Memory B cell (primary cell): ENCODE measurements around the gene RALGPS2.

ENCODE experiments used
- ATAC-seq: fragments of 150-1000 bp; cut with Tn5 transposase; 2 replicates; pipeline ENCODE4 v1.10.0; 2021; ENCODE audit warnings: low read depth, mild to moderate bottlenecking, moderate library complexity
- DNase-seq, 2 donors: peaks; one replicate each; pipeline ENCODE4 v3.0.0; 2022; ENCODE audit warnings: low spot score in 2 of 2
- H3K27ac Mint-ChIP-seq: one replicate; pipeline ENCODE4 v1.8.0; 2022; ENCODE audit warnings: mild to moderate bottlenecking, moderate library complexity, mixed read lengths
- H3K27me3 Mint-ChIP-seq: one replicate; pipeline ENCODE4 v1.8.0; 2022; ENCODE audit warnings: mixed read lengths
- H3K36me3 Mint-ChIP-seq: one replicate; pipeline ENCODE4 v1.8.0; 2022; ENCODE audit warnings: mild to moderate bottlenecking, mixed read lengths
- H3K4me1 Mint-ChIP-seq: one replicate; pipeline ENCODE4 v1.8.0; 2022; ENCODE audit warnings: mixed read lengths
- H3K4me3 Mint-ChIP-seq: one replicate; pipeline ENCODE4 v1.8.0; 2022; ENCODE audit warnings: mild to moderate bottlenecking, moderate library complexity, mixed read lengths
- H3K9me3 Mint-ChIP-seq: one replicate; pipeline ENCODE4 v1.8.0; 2022; ENCODE audit warnings: mixed read lengths

The RALGPS2 gene, protein sequence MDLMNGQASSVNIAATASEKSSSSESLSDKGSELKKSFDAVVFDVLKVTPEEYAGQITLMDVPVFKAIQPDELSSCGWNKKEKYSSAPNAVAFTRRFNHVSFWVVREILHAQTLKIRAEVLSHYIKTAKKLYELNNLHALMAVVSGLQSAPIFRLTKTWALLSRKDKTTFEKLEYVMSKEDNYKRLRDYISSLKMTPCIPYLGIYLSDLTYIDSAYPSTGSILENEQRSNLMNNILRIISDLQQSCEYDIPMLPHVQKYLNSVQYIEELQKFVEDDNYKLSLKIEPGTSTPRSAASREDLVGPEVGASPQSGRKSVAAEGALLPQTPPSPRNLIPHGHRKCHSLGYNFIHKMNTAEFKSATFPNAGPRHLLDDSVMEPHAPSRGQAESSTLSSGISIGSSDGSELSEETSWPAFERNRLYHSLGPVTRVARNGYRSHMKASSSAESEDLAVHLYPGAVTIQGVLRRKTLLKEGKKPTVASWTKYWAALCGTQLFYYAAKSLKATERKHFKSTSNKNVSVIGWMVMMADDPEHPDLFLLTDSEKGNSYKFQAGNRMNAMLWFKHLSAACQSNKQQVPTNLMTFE

DNA sequence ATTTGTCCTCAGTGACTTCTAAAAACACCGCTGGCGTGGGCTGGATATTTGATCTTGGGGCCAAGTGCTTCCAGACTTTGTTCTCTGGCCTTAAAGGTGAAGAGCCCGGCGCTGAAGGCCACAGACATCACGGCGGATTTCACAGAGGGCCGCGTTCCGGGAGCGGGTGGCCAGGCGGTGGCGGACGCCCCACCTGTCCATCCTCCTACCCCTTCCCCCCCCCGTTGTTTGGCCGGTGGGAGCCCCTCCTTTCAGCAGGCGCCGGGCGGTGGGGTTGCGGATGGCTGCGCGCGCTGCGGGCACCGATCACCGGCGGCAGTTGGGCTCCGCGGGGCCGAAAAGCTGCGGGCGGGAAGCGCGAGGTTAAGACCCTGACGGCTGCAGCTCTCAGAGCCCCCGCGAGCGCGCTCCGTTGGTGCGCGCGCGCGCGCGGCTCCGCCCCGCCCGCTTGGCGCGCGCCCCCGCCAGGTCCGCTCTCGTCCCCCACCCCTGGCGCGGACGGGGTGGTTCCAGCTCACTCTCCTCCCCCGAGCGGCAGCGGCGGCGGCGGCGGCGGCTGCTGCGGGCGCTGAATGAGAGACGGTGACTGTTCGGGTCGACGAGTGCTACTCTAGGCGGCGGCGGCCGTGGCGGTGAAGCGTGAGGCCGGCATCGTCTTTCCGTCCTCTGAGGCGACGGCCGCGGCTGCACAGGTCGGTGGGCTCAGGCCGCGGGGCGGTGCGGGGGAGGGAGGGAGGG lies at the start of gene RALGPS2:
TSS of gene RALGPS2 (plus strand) at position 517 of the 738 bp plus-strand sequence. CDS start 51,521 bp downstream, outside the sequence.
- H3K27me3 Mint-ChIP-seq, result no peaks in the 10 kb centered on the region
- H3K36me3 Mint-ChIP-seq, result peaks cover 20% of the 10 kb centered on the region
- ATAC-seq, result peak; percentile 68
- peak within 1 kb of the TSS; percentile 96 for H3K27ac Mint-ChIP-seq
- peak; percentile 62 to 66 for DNase-seq
- peaks cover 17% of the 10 kb centered on the region for H3K4me1 Mint-ChIP-seq
- peak within 1 kb of the TSS; percentile 96 for H3K4me3 Mint-ChIP-seq
- H3K9me3 Mint-ChIP-seq, result no peaks in the 10 kb centered on the region

DNA sequence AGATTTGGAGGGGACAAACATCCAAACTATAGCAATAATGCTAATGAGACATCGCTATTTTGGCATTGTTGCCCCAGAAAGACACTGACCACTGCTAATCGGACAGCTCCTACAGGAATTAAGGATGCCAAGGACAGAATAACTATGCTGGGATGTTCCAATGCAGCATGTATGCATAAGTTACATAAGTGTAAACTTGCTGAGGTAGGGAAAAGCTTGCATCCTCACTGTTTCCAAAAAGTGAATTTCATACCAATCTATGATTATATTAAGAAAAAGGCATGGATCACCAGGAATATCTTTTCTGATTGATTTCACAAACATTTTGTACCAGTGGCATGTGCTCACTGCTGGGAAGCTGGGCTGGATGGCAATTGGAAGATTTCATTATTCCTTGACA lies 45.8 kb upstream of the RALGPS2 start:
- DNase-seq (no peak), ATAC-seq (no peak)
- Mint-ChIP-seq H3K36me3 (peaks cover 4% of the 10 kb centered on the region), H3K27ac (no peak overlapping the region), H3K9me3 (peaks cover 2% of the 10 kb centered on the region), H3K27me3 (no peaks in the 10 kb centered on the region), H3K4me1 (peaks cover 24% of the 10 kb centered on the region), H3K4me3 (no peak overlapping the region)

DNA sequence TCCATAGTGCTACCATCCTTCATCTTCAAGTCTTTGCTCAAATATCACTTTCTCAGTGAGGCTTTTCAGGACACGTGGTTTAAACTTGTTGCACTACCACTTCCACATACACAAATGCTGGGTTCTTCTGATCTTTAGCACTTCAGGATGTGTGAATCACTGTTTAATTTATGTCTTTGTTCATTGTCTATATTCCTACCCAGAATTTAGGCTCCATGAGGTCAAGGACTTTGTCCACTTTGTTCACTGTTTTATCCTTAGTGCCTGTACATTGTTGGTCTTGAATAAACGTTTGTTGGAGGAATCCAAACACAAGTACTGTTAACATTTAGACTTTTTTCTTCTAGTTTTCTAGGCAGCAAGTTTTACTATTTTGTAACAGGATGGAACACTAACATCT lies 42.6 kb upstream of the RALGPS2 start:
- Mint-ChIP-seq H3K36me3 (peaks cover 4% of the 10 kb centered on the region), H3K4me3 (no peak overlapping the region), H3K27me3 (no peaks in the 10 kb centered on the region), H3K9me3 (peaks cover 4% of the 10 kb centered on the region), H3K4me1 (peaks cover 33% of the 10 kb centered on the region), H3K27ac (no peak overlapping the region)
- no peak for DNase-seq
- peak; percentile 26 for ATAC-seq

DNA sequence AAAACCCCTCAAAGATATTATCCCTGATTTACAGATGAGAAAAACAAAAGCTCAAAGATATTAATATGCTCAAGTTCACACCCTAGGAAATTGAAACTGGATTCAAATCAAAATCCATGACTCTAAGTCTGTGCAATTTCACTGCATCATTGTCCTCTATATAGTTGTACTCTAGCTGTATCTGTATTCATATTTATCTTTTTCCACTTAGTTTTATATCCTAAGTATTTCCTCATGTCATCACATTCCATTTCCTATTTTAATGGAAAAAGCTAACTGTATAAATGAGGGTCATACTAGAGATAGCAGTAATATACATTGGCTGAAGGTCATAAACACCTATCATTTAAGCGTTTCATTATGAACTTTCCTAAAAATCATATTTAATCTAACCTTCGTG lies 42.2 kb upstream of the RALGPS2 start:
- no peak for ATAC-seq
- peaks cover 34% of the 10 kb centered on the region for H3K4me1 Mint-ChIP-seq
- H3K27ac Mint-ChIP-seq, result no peak overlapping the region
- no peak for DNase-seq
- no peak overlapping the region for H3K4me3 Mint-ChIP-seq
- peaks cover 4% of the 10 kb centered on the region for H3K9me3 Mint-ChIP-seq
- peaks cover 5% of the 10 kb centered on the region for H3K36me3 Mint-ChIP-seq
- H3K27me3 Mint-ChIP-seq, result no peaks in the 10 kb centered on the region

DNA sequence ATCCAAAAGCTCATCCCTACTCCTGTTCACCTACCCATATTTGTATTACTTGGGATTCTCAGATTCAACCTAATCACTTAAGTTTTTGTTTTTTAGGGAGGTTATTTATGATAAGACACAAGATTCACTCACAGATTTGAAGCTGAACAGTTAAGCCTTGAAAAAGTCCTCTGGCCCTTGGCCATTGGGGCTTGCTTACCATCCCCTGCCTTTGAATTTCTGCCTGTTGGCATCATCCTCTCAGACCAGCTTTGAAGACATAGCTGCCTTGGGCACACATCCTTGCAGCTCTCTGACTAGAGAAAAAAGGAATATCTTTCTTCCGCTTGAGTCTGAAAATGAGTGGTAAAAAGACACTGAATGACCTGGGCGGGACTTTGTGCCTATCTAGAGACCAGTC lies 41.8 kb upstream of the RALGPS2 start:
- no peak overlapping the region for H3K27ac Mint-ChIP-seq
- H3K36me3 Mint-ChIP-seq, result peaks cover 5% of the 10 kb centered on the region
- no peak overlapping the region for H3K4me3 Mint-ChIP-seq
- H3K4me1 Mint-ChIP-seq, result peaks cover 34% of the 10 kb centered on the region
- H3K27me3 Mint-ChIP-seq, result no peaks in the 10 kb centered on the region
- no peak for ATAC-seq
- H3K9me3 Mint-ChIP-seq, result peaks cover 4% of the 10 kb centered on the region
- DNase-seq, result no peak

DNA sequence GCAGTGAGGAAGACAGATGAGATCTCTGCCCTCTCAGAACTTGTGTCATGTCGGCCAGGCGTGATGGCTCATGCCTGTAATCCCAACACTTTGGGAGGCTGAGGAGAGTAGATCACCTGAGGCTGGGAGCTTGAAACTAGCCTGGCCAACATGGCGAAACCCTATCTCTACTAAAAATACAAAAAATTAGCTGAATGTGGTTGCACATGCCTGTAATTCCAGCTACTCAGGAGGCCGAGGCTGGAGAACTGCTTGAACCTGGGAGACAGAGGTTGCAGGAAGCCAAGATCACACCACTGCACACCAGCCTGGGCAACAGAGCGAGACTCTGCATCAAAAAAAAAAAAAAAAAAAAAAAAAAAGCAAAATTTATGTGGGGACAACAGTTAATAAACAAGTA lies 40.9 kb upstream of the RALGPS2 start:
- Mint-ChIP-seq H3K4me1 (peaks cover 36% of the 10 kb centered on the region), H3K36me3 (peaks cover 5% of the 10 kb centered on the region), H3K27ac (peak overlapping the region; percentile 68), H3K9me3 (peaks cover 4% of the 10 kb centered on the region), H3K4me3 (peak overlapping the region; percentile 7), H3K27me3 (no peaks in the 10 kb centered on the region)
- no peak for DNase-seq
- no peak for ATAC-seq

DNA sequence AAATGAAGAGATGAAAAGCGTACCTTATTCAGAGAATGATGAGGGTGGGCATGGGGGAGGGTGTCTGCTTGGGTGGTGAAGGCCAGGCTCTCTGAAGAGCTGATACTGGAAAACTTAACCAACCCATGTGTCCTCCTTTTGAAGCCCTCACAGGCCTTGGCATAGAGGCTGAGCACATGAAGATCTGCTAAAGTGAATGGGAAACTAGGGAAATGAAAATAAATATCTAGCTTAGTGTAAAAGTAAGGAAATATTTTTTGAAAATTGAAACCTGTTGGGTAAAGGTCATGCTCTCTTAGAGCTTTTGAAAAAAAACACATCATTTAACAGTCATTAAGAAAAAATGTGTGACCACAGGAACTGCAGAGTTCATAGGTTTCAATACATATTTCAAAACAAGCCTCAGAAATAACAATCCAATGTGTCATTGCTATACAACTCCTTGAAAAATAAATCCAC lies 40.5 kb upstream of the RALGPS2 start:
- no peak for DNase-seq
- H3K4me3 Mint-ChIP-seq, result no peak overlapping the region

DNA sequence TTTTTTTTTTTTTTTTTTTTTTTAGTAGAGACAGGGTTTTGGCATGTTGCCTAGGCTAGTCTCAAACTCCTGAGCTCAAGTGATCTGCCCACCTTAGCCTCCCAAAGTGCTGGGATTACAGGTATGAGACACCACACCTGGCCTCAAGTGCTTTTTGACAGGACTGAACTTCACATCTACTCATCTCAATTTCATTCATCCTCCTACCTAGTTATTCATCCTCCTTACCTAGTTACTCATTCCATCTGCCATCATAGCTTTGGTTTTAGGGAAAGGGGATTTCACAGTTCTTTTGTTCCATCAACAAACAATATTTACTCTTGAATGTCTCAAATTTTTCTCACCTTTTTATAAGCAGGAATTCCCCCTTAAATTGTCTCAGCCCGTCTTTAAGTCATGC lies 38.6 kb upstream of the RALGPS2 start:
- ATAC-seq (no peak), DNase-seq (no peak)
- H3K4me3 Mint-ChIP-seq, result no peak overlapping the region
- no peak overlapping the region for H3K27ac Mint-ChIP-seq
- H3K36me3 Mint-ChIP-seq, result peaks cover 5% of the 10 kb centered on the region
- H3K9me3 Mint-ChIP-seq, result peaks cover 2% of the 10 kb centered on the region
- H3K4me1 Mint-ChIP-seq, result peaks cover 34% of the 10 kb centered on the region
- no peaks in the 10 kb centered on the region for H3K27me3 Mint-ChIP-seq

More for the DNA sequence above, 40.5 kb upstream of the RALGPS2 start:
- no peak for ATAC-seq
- H3K27me3 Mint-ChIP-seq, result no peaks in the 10 kb centered on the region
- peaks cover 5% of the 10 kb centered on the region for H3K36me3 Mint-ChIP-seq
- H3K9me3 Mint-ChIP-seq, result peaks cover 4% of the 10 kb centered on the region
- peak overlapping the region; percentile 68 for H3K27ac Mint-ChIP-seq
- H3K4me1 Mint-ChIP-seq, result peaks cover 36% of the 10 kb centered on the region

DNA sequence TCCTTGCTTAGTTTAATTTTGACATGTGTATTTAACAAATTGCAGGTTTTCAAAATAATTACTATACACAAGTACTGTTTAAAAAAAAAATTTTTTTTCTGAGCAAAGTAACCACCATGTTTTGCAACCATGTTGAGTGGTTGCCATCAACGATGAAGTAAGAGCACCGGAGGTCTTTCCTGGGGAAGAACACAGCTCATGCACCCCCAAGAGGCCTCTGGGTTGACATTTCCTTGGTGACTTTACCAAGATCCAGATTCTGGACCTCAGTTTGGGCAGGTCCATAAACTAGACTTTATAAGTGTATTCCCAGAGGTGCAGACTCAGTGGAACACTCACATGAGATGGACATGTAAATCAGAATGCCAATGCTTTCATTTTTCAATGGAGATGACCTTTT lies 36.8 kb upstream of the RALGPS2 start:
- H3K36me3 Mint-ChIP-seq, result peaks cover 5% of the 10 kb centered on the region
- H3K27me3 Mint-ChIP-seq, result no peaks in the 10 kb centered on the region
- H3K27ac Mint-ChIP-seq, result no peak overlapping the region
- DNase-seq, result no peak
- peaks cover 2% of the 10 kb centered on the region for H3K9me3 Mint-ChIP-seq
- H3K4me3 Mint-ChIP-seq, result no peak overlapping the region
- ATAC-seq, result no peak
- H3K4me1 Mint-ChIP-seq, result peaks cover 30% of the 10 kb centered on the region

DNA sequence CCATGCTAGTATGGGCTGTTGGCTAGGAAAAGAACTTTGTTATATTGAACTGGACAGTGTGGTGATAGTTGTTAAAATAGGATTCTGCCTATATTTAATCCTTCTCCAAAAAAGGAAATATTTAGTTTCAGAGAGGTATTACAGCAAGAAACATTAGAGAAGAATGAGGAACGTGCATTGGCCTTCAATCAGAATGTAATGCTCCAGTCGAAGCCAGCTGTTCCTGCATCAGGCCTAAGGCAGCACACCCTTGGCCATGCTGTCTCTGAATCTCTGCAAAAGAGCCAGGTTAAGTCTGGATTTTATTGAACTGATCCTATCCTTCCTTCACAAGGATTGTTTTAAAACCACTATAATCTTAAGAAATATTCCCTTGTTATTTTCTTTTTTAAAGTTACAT lies 35.3 kb upstream of the RALGPS2 start:
- H3K27ac Mint-ChIP-seq, result no peak overlapping the region
- peaks cover 5% of the 10 kb centered on the region for H3K36me3 Mint-ChIP-seq

DNA sequence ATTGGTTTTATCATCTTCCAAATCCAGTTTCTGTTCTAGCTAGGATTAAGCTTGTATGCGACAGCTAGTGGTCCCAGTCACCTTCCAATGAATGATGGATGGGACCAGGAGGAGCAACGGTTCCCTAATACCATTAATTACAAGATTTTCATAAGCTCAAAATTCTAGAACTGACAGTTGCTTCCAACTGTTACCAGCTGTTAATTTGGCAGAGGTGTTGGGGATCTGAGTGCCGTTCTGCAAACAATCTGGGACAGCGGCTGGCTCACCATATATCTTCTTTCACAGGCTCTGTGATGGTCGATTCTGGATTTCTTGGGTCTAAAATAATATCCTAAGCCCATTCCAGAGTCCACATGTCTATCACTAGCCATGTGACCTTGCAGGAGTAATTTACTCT lies 34.5 kb upstream of the RALGPS2 start:
- H3K9me3 Mint-ChIP-seq, result peaks cover 2% of the 10 kb centered on the region
- H3K27me3 Mint-ChIP-seq, result no peaks in the 10 kb centered on the region
- ATAC-seq, result no peak
- H3K4me1 Mint-ChIP-seq, result peaks cover 19% of the 10 kb centered on the region
- no peak overlapping the region for H3K27ac Mint-ChIP-seq
- no peak overlapping the region for H3K4me3 Mint-ChIP-seq
- no peak for DNase-seq
- peaks cover 5% of the 10 kb centered on the region for H3K36me3 Mint-ChIP-seq

More for the DNA sequence above, 35.3 kb upstream of the RALGPS2 start:
- H3K4me1 Mint-ChIP-seq, result peaks cover 19% of the 10 kb centered on the region
- ATAC-seq, result no peak
- no peak for DNase-seq
- peaks cover 2% of the 10 kb centered on the region for H3K9me3 Mint-ChIP-seq
- no peak overlapping the region for H3K4me3 Mint-ChIP-seq
- H3K27me3 Mint-ChIP-seq, result no peaks in the 10 kb centered on the region

DNA sequence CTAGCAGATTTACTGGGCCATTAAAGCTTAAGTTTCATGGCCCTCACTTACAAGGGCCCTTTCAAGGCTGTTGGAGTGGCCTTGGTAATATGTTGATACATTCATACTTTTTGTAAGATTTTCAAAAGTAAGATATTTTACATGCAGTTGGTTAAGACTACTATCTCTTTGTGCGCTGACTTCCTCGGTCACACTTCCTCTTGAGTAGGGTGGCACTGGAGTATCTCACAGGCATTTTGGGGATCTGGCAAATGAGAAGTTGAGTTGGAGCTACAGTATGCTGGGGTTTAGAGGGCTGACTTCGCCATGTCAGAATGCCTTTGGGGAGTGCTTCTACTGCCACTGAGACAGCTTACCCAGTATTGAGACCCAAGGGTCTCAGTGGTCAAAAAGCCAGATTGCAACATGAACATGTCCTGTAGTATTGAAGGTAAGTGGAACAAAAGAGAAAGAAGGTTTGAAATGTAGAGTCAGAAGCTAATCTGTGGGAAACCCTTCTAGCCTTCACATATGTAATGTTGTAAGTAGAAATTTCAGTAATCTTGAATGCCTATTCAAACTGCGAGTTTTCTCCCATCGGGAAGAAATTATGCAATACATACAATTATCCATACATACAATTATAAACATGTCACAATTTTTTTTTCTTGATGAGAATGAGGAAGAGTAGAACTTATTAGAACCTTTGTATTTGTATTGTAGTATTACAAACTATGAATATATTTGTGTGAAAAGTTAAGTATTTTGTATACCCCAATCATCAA lies 32.3 kb upstream of the RALGPS2 start:
- H3K4me3 Mint-ChIP-seq, result no peak overlapping the region
- no peak for ATAC-seq

DNA sequence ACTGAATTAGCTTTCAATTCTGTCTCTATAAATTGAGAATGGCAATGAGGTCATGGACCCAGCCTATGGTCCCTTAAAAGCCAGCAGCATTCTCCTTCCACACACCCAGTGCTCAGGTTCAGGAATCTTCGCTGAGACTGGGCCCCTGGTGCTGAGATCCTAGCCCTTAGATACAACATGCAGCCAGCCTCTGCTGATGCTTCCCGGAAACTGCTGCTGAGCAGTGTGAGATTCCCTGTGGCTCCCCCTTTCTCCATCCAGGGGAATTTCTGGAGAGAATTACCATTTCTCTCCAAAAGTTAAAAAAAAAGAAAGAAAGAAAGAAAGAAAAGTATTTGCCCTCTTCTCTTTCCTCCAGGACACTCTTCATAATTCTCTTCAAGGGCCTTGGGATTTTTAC lies 31.7 kb upstream of the RALGPS2 start:
- Mint-ChIP-seq H3K27me3 (no peaks in the 10 kb centered on the region), H3K27ac (no peak overlapping the region), H3K4me3 (no peak overlapping the region), H3K9me3 (no peaks in the 10 kb centered on the region), H3K36me3 (no peaks in the 10 kb centered on the region), H3K4me1 (peaks cover 11% of the 10 kb centered on the region)
- DNase-seq (no peak), ATAC-seq (no peak)

More for the DNA sequence above, 32.3 kb upstream of the RALGPS2 start:
- DNase-seq, result no peak
- Mint-ChIP-seq H3K9me3 (no peaks in the 10 kb centered on the region), H3K36me3 (no peaks in the 10 kb centered on the region), H3K4me1 (peaks cover 11% of the 10 kb centered on the region), H3K27ac (no peak overlapping the region), H3K27me3 (no peaks in the 10 kb centered on the region)
